CD4-positive, alpha-beta T cell treated with Interferon alpha-2 for 1 hour (primary cell): ENCODE data around the gene MRPL57.
A peak's percentile ranks its signal among the peaks of the same experiment; 100 is the strongest.
"Not testable (repeated sequence)": the region's sequence is repeated elsewhere in the genome, so short reads cannot be mapped to it uniquely, and the experiment has no call there.

Source experiments
- DNase-seq, 2 donors: peaks; one replicate each; pipeline ENCODE4 v3.0.0-alpha.2; 2020 to 2022

Gene MRPL57

DNA sequence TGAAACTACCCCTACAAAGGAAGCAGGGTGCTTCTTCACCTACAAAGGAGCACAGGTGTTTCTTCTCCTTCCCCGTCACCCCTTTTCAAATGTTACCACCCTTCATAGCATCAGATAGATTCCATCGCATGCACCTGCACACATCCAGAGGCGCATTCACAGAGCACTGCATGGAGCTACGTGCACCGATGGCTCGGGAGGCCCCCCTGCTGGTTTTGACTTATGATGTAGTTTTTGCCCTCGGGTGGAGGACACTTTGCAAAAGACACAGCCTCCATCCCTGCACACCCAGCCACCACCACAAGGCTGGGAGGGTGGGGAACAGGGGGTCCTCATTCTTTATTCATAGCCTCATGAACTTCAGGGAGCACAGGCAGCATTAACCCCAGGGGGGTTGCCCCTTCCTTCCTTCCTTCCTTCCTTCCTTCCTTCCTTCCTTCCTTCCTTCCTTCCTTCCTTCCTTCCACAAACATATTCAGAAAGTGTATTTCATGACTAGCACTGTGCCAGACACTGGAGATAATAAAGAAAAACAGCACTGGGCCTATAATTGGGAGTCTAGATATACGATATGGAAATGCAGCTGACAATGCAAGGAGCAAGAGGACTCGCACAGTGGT is 21.3 kb downstream of the MRPL57 start:
- not testable (repeated sequence) for DNase-seq

GRCh38 chr13:21198391-21198790 is 21.9 kb downstream of the MRPL57 start:
- DNase-seq, result not testable (repeated sequence)

DNA sequence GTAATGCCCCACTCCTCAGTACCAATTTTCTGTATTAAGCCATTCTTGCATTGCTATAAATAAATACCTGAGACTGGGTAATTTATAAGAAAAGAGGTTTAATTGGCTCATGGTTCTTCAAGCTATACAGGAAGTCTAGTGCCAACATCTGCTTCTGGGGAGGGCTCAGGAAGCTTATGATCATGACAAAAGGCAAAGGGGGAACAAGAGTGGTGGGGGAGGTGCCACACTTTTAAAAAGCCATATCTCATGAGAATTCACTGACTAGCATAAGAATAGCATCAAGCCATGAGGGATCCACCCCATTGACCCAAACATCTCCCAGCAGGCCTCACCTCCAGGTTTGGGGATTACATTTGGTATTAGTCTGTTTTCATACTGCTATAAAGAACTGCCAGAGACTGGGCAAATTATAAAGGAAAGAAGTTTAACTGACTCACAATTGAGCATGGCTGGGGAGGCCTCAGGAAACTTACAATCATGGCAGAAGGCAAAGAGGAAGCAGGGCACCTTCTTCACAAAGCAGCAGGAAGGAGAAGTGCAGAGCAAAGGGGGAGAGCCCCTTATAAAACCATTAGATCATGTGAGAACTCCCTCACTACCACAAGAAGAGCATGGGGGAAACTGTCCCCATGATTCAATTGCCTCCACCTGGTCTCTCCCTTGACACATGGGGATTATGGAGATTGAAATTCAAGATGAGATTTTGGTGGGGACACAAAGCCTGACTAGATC is 25.2 kb downstream of the MRPL57 start:
- not testable (repeated sequence) for DNase-seq

DNA sequence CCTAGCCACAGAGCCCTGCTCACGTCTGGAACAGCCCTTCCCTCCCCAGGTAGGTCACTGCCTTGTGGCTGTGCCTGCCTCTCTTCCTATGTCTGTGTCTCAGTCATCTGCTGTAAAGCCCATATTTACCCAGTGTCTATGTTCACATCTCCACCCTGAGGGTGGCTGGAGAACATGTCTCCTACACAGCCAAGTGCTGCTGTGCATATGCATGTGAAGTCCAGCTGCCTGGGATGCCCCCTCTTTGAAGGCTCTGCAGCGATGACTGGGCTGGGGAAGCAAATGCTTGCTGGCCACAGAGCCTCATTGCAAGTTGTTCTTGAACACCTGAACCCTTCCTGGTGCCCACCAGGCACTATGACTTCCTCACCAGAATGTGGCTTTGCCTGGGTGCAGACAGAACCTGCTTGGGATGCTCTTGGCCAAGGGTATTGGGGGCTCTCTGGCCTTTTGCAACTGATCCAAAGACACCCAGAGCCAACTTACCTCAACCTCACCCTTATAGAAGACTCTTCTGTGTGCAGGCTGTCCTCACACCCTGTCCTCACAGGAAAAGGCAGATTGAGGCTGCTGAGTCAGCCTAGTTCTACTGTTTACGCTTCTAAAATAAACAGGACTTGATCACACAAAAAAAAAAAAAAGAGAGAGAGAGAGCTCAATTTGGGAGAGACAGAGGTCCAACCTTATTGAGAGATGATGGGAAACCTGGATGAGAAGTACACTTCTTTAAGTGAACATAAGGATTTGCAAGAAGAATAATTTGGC is 26.5 kb downstream of the MRPL57 start:
- no peak for DNase-seq

GRCh38 chr13:21208652-21209154 is 32.2 kb downstream of the MRPL57 start:
- DNase-seq, result no peak

DNA sequence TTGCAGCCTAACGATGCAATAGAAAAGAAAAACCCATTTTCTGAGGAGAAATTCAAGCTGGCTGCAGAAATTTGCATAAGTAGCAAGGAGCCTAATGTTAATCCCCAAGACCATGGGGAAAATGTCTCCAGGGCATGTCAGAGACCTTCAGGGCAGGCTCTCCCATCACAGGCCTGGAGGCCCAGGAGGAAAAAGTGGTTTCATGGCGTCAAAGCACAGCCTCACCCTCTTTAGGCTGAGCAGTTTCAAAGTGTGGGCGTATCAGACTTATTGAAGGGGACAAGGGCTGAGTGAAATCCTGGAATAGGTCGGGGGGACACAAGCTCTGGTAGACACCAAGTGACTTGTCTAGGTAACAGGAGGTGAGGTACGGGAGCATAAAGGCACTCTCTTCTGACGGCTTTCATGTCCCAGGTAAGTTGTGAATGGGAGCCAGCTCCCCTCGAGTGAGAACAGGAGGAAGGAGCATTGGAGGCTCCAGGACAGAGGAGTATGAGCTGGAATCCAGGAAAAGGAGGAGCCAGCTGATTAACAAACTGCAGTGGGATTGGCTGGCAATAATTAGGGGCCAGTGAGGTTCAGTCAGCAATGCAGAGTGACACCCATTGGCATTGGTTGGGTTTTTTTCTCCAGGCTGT is 35.8 kb downstream of the MRPL57 start:
- no peak for DNase-seq

- not testable (repeated sequence) for DNase-seq
Observed at GRCh38 chr13:21215419-21215818, 39.0 kb downstream of the MRPL57 start.

GRCh38 chr13:21216332-21216731 is 39.9 kb downstream of the MRPL57 start:
- DNase-seq, result no peak

GRCh38 chr13:21218351-21219035 is 42.0 kb downstream of the MRPL57 start:
- DNase-seq, result peak in 1 of 2 donors; percentile 17

GRCh38 chr13:21219036-21219381 is 42.6 kb downstream of the MRPL57 start:
- DNase-seq, result no peak

DNA sequence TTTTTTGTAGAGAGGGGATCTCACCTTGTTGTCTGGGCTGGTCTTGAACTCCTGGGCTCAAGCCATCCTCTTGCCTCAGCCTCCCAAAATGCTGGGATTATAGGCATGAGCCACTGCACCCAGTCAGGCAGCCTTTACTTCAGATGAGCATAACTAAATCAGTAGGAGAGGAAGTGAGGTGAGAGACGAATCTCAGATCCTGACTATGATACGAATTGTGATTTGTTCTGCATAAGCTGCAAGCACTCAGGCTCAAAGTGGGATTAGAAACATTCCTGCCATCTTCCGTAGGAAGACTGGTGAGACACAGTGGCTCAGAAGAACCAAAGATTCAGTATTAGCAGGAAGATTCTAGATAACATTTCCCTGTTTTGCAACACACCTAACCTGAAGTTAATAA is 43.3 kb downstream of the MRPL57 start:
- DNase-seq, result not testable (repeated sequence)

GRCh38 chr13:21221268-21221667 is 44.8 kb downstream of the MRPL57 start:
- DNase-seq, result no peak

DNA sequence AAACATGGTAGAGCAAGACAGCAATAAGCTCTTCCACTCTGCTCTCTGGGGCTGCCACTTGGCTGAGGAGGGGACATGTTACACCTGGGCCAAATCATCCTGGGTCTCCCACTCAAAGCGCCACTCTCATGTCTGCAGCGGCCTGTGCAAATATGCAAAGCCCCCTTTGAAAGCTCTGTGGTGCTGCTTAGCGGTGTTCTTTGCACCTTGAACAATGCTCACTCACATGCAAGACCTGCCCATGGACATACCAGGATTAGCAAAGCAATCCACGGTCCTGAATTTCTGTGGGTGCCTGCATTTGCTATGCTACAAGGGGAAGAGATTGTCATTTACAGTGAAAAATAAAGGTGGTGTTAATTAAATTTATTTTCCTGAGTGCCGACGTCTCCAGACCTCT is 48.6 kb downstream of the MRPL57 start:
- DNase-seq, result no peak

DNA sequence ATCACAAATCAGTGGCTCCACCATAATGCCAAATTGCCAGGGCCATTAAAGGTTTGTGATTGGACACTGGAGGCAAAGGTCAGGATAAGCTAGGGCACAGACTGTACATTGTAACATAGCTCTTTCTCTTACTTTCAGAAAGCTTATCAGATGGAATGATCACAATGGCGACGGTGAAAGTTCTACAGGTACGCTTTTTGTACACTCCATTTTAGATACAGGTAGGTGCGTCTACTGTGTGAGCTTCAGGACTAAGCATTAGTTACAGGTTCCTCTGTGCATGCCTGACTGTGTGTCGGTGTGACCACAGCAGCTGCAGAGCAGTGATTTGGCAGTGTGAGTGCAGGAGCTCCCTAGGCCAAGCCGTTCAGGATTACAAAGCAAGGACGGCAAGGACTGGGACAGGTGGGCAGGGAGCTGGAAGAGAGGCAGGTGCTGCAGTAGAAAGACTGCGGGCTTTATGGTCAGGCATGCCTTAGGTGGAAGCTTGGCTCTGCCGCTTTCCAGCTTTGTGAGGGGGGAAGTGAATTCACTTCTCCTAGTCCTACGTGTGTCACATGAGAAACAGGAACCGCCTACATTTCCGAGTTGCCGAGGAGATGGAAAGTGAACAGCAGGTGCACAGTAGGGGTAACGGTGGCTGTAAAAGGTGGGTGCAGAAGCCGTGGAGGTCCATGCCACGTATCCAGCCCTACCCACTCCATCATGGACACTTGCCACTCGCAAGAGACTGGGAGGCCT is 49.6 kb downstream of the MRPL57 start:
- DNase-seq, result no peak

GRCh38 chr13:21227917-21228316 is 51.5 kb downstream of the MRPL57 start:
- no peak for DNase-seq
